GM12878 (cell line): ENCODE results near the gene MUSTN1. TPM values are rescaled to one million over a fixed set of nuclear protein-coding genes. Genes with fewer than 3 reads are reported as not detected.

ENCODE experiments used
- ATAC-seq: fragments of 200-7000 bp; cut with Tn5 transposase; 3 replicates; pipeline ENCODE4 v1.9.1; 2020; ENCODE audit warnings: mild to moderate bottlenecking, moderate library complexity
- BruUV-seq: library from RNA; stranded (reverse); fragments of 400-500 nt; replicated peaks from 2 replicates; lab custom pipeline; 2021; lab: Mats Ljungman, UMichigan
- CTCF ChIA-PET: fragments of 300-600 bp; sonication (Branson Sonifier 250); formaldehyde crosslinking; extraction: SDS; loops from one replicate; lab custom pipeline; 2021; ENCODE audit warnings: inconsistent platforms; lab: Yijun Ruan, JAX
- POLR2A ChIA-PET: fragments of 350-600 bp; formaldehyde crosslinking; extraction: SDS; loops from one replicate; lab custom pipeline; 2021; ENCODE audit warnings: inconsistent platforms; lab: Charles Lee
- RAD21 ChIA-PET: fragments of 300-600 bp; sonication (Branson Sonifier 250); formaldehyde crosslinking; loops from one replicate; lab custom pipeline; 2023; ENCODE audit warnings: antibody characterized with exemption; ENCODE audit not compliant: unreplicated experiment; lab: Charles Lee
- SMC1A ChIA-PET: fragments of 300-600 bp; sonication (Branson Sonifier 250); formaldehyde crosslinking; loops from one replicate; lab custom pipeline; 2023; ENCODE audit not compliant: unreplicated experiment, uncharacterized antibody; lab: Charles Lee
- DNase-seq: peaks from one replicate; pipeline ENCODE4 v3.0.0-alpha.2; 2011; ENCODE audit warnings: low read depth, low spot score
- FAIRE-seq: peaks from 3 replicates; lab custom pipeline; 2011; peaks lifted over from hg19 to GRCh38; lab: Jason Lieb, UNC
- H2AFZ ChIP-seq: 2 replicates; pipeline ENCODE4 v1.6.0; 2011; ENCODE audit warnings: low read depth, low read length, control low read depth; ENCODE audit not compliant: control insufficient read depth
- H3K27ac ChIP-seq: 2 replicates; pipeline ENCODE4 v1.5.1; 2011; ENCODE audit warnings: control low read depth; ENCODE audit not compliant: control insufficient read depth, insufficient read depth
- H3K27me3 ChIP-seq, 2 experiments: replicated peaks in 1 of 2; 2 replicates each; pipeline versions ENCODE4 v1.6.0 to v1.6.1; 2011; ENCODE audit warnings: low read length in 1 of 2; ENCODE audit not compliant: control insufficient read depth in 2 of 2, insufficient read depth in 2 of 2
- H3K36me3 ChIP-seq, 2 experiments: 2 replicates each; pipeline ENCODE4 v1.5.1; 2011; ENCODE audit warnings: low read length in 1 of 2; ENCODE audit not compliant: control insufficient read depth in 2 of 2, insufficient read depth in 2 of 2
- H3K4me1 ChIP-seq: 2 replicates; pipeline ENCODE4 v1.6.1; 2011; ENCODE audit warnings: mild to moderate bottlenecking, low read length, moderate library complexity, mixed read lengths; ENCODE audit not compliant: control insufficient read depth, insufficient read depth
- H3K4me2 ChIP-seq: 2 replicates; pipeline ENCODE4 v1.6.0; 2011; ENCODE audit warnings: control low read depth; ENCODE audit not compliant: control insufficient read depth, insufficient read depth
- H3K4me3 ChIP-seq: fragments of 200-600 bp; sonication (generic); 2 replicates; pipeline ENCODE4 v1.5.1; 2016
- H3K79me2 ChIP-seq: 2 replicates; pipeline ENCODE4 v1.6.0; 2011; ENCODE audit warnings: low read length; ENCODE audit not compliant: control insufficient read depth, insufficient read depth
- H3K9ac ChIP-seq: 2 replicates; pipeline ENCODE4 v1.8.0; 2011; ENCODE audit warnings: low read length, control low read depth, mixed read lengths; ENCODE audit not compliant: control insufficient read depth, insufficient read depth
- H3K9me3 ChIP-seq: replicated peaks from 3 replicates; pipeline ENCODE4 v1.5.1; 2011; ENCODE audit warnings: mild to moderate bottlenecking, low read length; ENCODE audit not compliant: control insufficient read depth, insufficient read depth
- H4K20me1 ChIP-seq: 2 replicates; pipeline ENCODE4 v1.6.0; 2011; ENCODE audit not compliant: control insufficient read depth, insufficient read depth
- ATF3 ChIP-seq: IDR thresholded peaks from 2 replicates; pipeline ENCODE4 v1.6.1; 2011; ENCODE audit warnings: low read depth, mild to moderate bottlenecking, low read length, moderate library complexity, borderline replicate concordance; ENCODE audit errors: extremely low read depth
- ATF7 ChIP-seq: fragments of 450-650 bp; IDR thresholded peaks from 2 replicates; pipeline ENCODE4 v1.6.1; 2016; ENCODE audit warnings: low read depth, mild to moderate bottlenecking
- BCLAF1 ChIP-seq: fragments of 450-650 bp; IDR thresholded peaks from 2 replicates; pipeline ENCODE4 v1.6.1; 2017; ENCODE audit warnings: antibody characterized with exemption, mild to moderate bottlenecking, moderate library complexity
- MXI1 ChIP-seq: fragments of 150-350 bp; IDR thresholded peaks from 2 replicates; pipeline ENCODE4 v1.6.1; 2011; ENCODE audit warnings: low read depth, mild to moderate bottlenecking, inconsistent platforms, low read length, improper control_type of control experiment
- NKRF ChIP-seq: fragments of 450-650 bp; conservative IDR thresholded peaks from 2 replicates; pipeline ENCODE4 v1.6.1; 2017; ENCODE audit warnings: mild to moderate bottlenecking, moderate library complexity
- PKNOX1 ChIP-seq: fragments of 450-650 bp; IDR thresholded peaks from 2 replicates; pipeline ENCODE4 v1.6.1; 2016; ENCODE audit warnings: mild to moderate bottlenecking
- RB1 ChIP-seq: fragments of 450-650 bp; formaldehyde crosslinking; IDR thresholded peaks from 2 replicates; pipeline ENCODE4 v1.6.1; 2017; ENCODE audit warnings: mild to moderate bottlenecking, borderline replicate concordance
- ZBTB33 ChIP-seq: fragments of 450-650 bp; IDR thresholded peaks from 2 replicates; pipeline ENCODE4 v1.6.1; 2017; ENCODE audit warnings: mild to moderate bottlenecking
- ZBTB4 ChIP-seq: fragments of 450-650 bp; formaldehyde crosslinking; IDR thresholded peaks from 2 replicates; pipeline ENCODE4 v1.4.0; 2022; ENCODE audit warnings: mild to moderate bottlenecking, moderate library complexity
- WGBS: methylation state at CpG from one replicate; pipeline ENCODE4 v1.1.6; 2016; ENCODE audit warnings: low lambda C conversion rate; ENCODE audit not compliant: insufficient replicate concordance, insufficient coverage; ENCODE audit errors: missing lambda C conversion rate; 5-methylcytosine and 5-hydroxymethylcytosine counted together
- in situ Hi-C: fragments of 300-500 bp; cut with MboI; formaldehyde crosslinking; loops from 9 replicates; pipeline ENCODE4 v1.14.3; 2018; ENCODE audit warnings: mixed read lengths
- intact Hi-C: fragments of 100-400 bp; cut with micrococcal nuclease; formaldehyde crosslinking; loops from one replicate; pipeline ENCODE4 v1.14.2; 2022; ENCODE audit not compliant: unreplicated experiment
- polyA plus RNA-seq, 11 experiments: library from polyadenylated mRNA; depleted of rRNA in 4 of 11; unstranded in 6 of 11; stranded (reverse) in 5 of 11; fragments of >200 nt; fragmentation: Nextera tagmentation in 4 of 11; fragmentation: Illumina TruSeq in 1 of 11; extraction: Ambion mirVana in 4 of 11; extraction: Trizol in 1 of 11; gene quantifications; 1 replicate in 1 of 11; 2 replicates in 10 of 11; pipeline versions ENCODE4 v1.2.1 to v1.2.3, GENCODE V29; 2011 to 2016; ENCODE audit warnings: inconsistent platforms in 2 of 11, missing spikeins in 2 of 11, low read depth in 1 of 11
- total RNA-seq, 4 experiments: library from RNA; depleted of rRNA in 3 of 4; stranded (reverse); fragments of >200 nt in 3 of 4; fragmentation: Illumina TruSeq in 1 of 4; extraction: Trizol in 1 of 4; gene quantifications; 2 replicates each; pipeline versions ENCODE4 v1.2.1 to v1.2.3, GENCODE V29; 2013 to 2021

Gene MUSTN1
- total and polyA plus RNA-seq, 10 of the 15 experiments (the other 5 are each of a cell fraction or from before 2014, with no cell fraction given) = 0.35 to 4.5 (median 1.2) TPM; not detected in 2

GRCh38 chr3:52882377-52882776, 47.6 kb upstream of the MUSTN1 start:
- Histone ChIP-seq H3K36me3 (peaks cover 2 to 9% of the 10 kb centered on the region in 2 experiments; a peak in 2 of 4 replicates), H3K9me3 (no peaks in the 10 kb centered on the region; the same call in 1 of the 3 replicates), H3K27me3 (no peaks in the 10 kb centered on the region), H3K4me3 (no peak overlapping the region), H3K79me2 (peaks cover 3% of the 10 kb centered on the region), H3K4me2 (no peak overlapping the region), H3K4me1 (peaks cover 15% of the 10 kb centered on the region), H2AFZ (no peak overlapping the region), H3K9ac (no peak overlapping the region), H3K27ac (no peak overlapping the region), H4K20me1 (no peaks in the 10 kb centered on the region)
- ChIA-PET SMC1A (interaction anchor here (1.3 to 1.7 kb wide), 2 partner anchors 13 to 102 kb away, joined by 3 to 7 read pairs; no protein-coding TSS in a partner anchor), RAD21 (no interaction called here), CTCF (interaction anchor here (1.2 to 4.8 kb wide), 2 partner anchors 10 to 36 kb away, joined by 3 to 28 read pairs; no protein-coding TSS in a partner anchor), POLR2A (interaction anchor here (0.5 to 1.1 kb wide), 2 partner anchors 11 to 18 kb away, joined by 3 to 7 read pairs; no protein-coding TSS in a partner anchor)
- ATAC-seq = no peak
- no TSS peak for BruUV-seq
- no peak for FAIRE-seq
- intact Hi-C loops = no loop called here
- in situ Hi-C loops = no loop called here
- WGBS = 75% methylated on average over 4 of the region's 4 CpGs
- DNase-seq = no peak
- no peak for TF ChIP-seq MXI1
- no peak for TF ChIP-seq ATF7
- TF ChIP-seq ATF3 = no peak
- TF ChIP-seq PKNOX1 = no peak
- no peak for TF ChIP-seq NKRF
- no peak for TF ChIP-seq BCLAF1
- no peak for TF ChIP-seq ZBTB33
- TF ChIP-seq RB1 = no peak
- no peak for TF ChIP-seq ZBTB4 (CRISPR knock-in tag)
